H1 (cell line): ENCODE results near the gene SPINT1. TPM values are rescaled to one million over a fixed set of nuclear protein-coding genes. Genes with fewer than 3 reads are reported as not detected.

Source experiments
- CHD2 ChIP-seq: IDR thresholded peaks from 2 replicates; pipeline ENCODE4 v1.6.1; 2012; ENCODE audit warnings: low read length, improper control_type of control experiment
- EGR1 ChIP-seq: IDR thresholded peaks from 2 replicates; pipeline ENCODE4 v1.6.1; 2011; ENCODE audit warnings: low read depth, low read length, borderline replicate concordance
- EP300 ChIP-seq, 2 experiments: IDR thresholded peaks; 1 replicate in 1 of 2; 2 replicates in 1 of 2; pipeline ENCODE4 v1.6.1; 2011 to 2012; ENCODE audit warnings: low read depth in 2 of 2, low read length in 2 of 2, mild to moderate bottlenecking in 2 of 2, borderline replicate concordance in 1 of 2, inconsistent platforms in 1 of 2, moderate library complexity in 1 of 2
- EZH2 ChIP-seq: fragments of 200-600 bp; sonication (generic); IDR thresholded peaks from 2 replicates; pipeline ENCODE4 v1.7.1; 2012; ENCODE audit warnings: low read depth, mild to moderate bottlenecking, moderate library complexity, low read length, inconsistent platforms; ENCODE audit not compliant: severe bottlenecking
- HDAC2 ChIP-seq, 2 experiments: fragments of 300-600 bp in 1 of 2; sonication (generic) in 1 of 2; IDR thresholded peaks; 2 replicates each; pipeline ENCODE4 v1.6.1; 2011 to 2012; ENCODE audit warnings: low read depth in 2 of 2, low read length in 2 of 2, mild to moderate bottlenecking in 2 of 2, moderate library complexity in 2 of 2, borderline replicate concordance in 1 of 2, inconsistent platforms in 1 of 2
- POLR2AphosphoS5 ChIP-seq: IDR thresholded peaks from 2 replicates; pipeline ENCODE4 v1.6.1; 2011; ENCODE audit warnings: low read depth, low read length
- POU5F1 ChIP-seq: IDR thresholded peaks from 2 replicates; pipeline ENCODE4 v1.6.1; 2011; ENCODE audit warnings: low read depth, mild to moderate bottlenecking, low read length, moderate library complexity
- RAD21 ChIP-seq, 2 experiments: IDR thresholded peaks in 1 of 2; conservative IDR thresholded peaks in 1 of 2; 2 replicates each; pipeline ENCODE4 v1.6.1; 2011; ENCODE audit warnings: low read depth in 2 of 2, low read length in 2 of 2, improper control_type of control experiment in 1 of 2, inconsistent platforms in 1 of 2, mild to moderate bottlenecking in 1 of 2, moderate library complexity in 1 of 2
- TEAD4 ChIP-seq: IDR thresholded peaks from 2 replicates; pipeline ENCODE4 v1.6.1; 2012; ENCODE audit warnings: low read depth, low read length, inconsistent platforms, mixed read lengths
- ZNF274 ChIP-seq: IDR thresholded peaks from 2 replicates; pipeline ENCODE4 v1.7.0; 2012; ENCODE audit warnings: low read length, borderline replicate concordance; ENCODE audit errors: extremely low read depth
- polyA plus RNA-seq, 7 experiments: library from polyadenylated mRNA; depleted of rRNA in 3 of 7; stranded (reverse) in 5 of 7; unstranded in 2 of 7; fragments of >200 nt in 5 of 7; fragments of 200-250 nt in 2 of 7; gene quantifications; 1 replicate in 5 of 7; 2 replicates in 1 of 7; 4 replicates in 1 of 7; pipeline versions ENCODE4 v1.2.1 to v1.2.3, GENCODE V29; 2011 to 2013; ENCODE audit warnings: missing spikeins in 2 of 7, mixed read lengths in 2 of 7
- total RNA-seq: library from RNA; stranded (reverse); fragmentation: NEBNext Ultra II Directional; extraction: Animal tissue kit (Norgen Biotek cat#: 25700); gene quantifications from 2 replicates; pipeline ENCODE4 v1.2.1, GENCODE V29; 2021
- TF ChIP-seq, protein P1 (sequence below): IDR thresholded peaks from 2 replicates; pipeline ENCODE4 v1.6.1; 2012; ENCODE audit warnings: inconsistent platforms
- TF ChIP-seq, protein P2 (sequence below): IDR thresholded peaks from 2 replicates; pipeline ENCODE4 v1.6.1; 2012; ENCODE audit warnings: low read length, inconsistent platforms
- TF ChIP-seq, protein P3 (sequence below), 3 experiments: IDR thresholded peaks; 1 replicate in 2 of 3; 2 replicates in 1 of 3; pipeline versions ENCODE4 v1.5.1 to v1.6.1; 2011; ENCODE audit warnings: low read length in 3 of 3, mild to moderate bottlenecking in 3 of 3, inconsistent platforms in 2 of 3, low read depth in 1 of 3, moderate library complexity in 1 of 3; ENCODE audit not compliant: insufficient read depth in 1 of 3; ENCODE audit errors: control extremely low read depth in 1 of 3

The SPINT1 gene
- total and polyA plus RNA-seq, 2 of the 8 experiments (the other 6 are each of a cell fraction or from before 2014, with no cell fraction given), result 117 to 155 TPM

DNA sequence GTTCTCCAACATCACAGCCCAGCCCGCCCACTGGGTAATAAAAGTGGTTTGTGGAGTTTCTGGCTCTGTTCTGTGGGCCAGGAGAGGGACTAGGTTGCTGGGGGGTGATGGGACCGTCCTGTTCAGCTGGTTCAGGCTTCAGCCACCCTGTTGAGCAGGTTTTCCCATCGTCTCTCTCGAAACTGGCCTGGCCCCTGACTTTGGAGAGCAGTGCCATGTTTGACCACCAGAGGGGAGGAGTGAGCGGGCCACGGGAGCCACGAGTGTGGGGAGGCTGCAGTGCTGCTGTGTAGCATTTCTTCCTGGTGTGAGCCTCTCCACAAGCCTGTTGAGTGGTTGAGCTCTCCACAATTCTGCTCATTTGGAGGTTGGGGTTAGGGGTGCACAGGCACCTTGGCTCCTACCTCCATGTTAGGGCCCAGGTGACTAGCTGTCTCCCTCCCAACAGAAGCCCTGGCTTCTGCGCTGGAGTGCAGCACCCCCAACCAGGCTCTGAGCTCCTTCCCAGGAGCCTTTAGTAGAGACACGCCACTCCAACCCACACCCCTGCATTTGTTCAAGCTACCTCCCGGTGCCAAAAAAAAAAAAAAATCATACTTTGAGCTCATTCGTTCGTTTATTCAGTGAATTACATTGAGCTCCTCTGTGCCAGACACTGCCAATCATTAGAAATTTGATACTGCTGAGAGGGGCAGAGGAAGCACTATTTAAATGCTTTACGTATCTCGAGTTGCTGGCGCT lies 13.9 kb downstream of the SPINT1 start (continued):
- TF ChIP-seq EGR1, result peak; percentile 94
- no peak for TF ChIP-seq EZH2
- no peak for TF ChIP-seq ZNF274
- TF ChIP-seq POU5F1, result 0 out of 2 replicates have a peak, but pooled peaks have one; percentile 13
- TF ChIP-seq RAD21 (IDR thresholded peaks at IDR 0.05 in 1 of 2, conservative IDR thresholded peaks at IDR 0.05 in 1 of 2; ENCODE audit: low read depth in 2 of 2, low read length in 2 of 2), result peak; percentile 73 to 82
- peak in 1 of 2 experiments; percentile 19; a peak in 1 of 3 replicates for TF ChIP-seq EP300 (IDR thresholded peaks at IDR 0.05; ENCODE audit: borderline replicate concordance in 1 of 2, low read depth in 2 of 2, low read length in 2 of 2)
- TF ChIP-seq, protein P1, sequence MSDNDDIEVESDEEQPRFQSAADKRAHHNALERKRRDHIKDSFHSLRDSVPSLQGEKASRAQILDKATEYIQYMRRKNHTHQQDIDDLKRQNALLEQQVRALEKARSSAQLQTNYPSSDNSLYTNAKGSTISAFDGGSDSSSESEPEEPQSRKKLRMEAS, result peak; percentile 37; the same call in 1 of the 2 replicates
- TF ChIP-seq, protein P2, sequence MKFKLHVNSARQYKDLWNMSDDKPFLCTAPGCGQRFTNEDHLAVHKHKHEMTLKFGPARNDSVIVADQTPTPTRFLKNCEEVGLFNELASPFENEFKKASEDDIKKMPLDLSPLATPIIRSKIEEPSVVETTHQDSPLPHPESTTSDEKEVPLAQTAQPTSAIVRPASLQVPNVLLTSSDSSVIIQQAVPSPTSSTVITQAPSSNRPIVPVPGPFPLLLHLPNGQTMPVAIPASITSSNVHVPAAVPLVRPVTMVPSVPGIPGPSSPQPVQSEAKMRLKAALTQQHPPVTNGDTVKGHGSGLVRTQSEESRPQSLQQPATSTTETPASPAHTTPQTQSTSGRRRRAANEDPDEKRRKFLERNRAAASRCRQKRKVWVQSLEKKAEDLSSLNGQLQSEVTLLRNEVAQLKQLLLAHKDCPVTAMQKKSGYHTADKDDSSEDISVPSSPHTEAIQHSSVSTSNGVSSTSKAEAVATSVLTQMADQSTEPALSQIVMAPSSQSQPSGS, result 0 out of 2 replicates have a peak, but pooled peaks have one; percentile 55
- TF ChIP-seq CHD2, result 0 out of 2 replicates have a peak, but pooled peaks have one; percentile 31
- TF ChIP-seq, protein P3, sequence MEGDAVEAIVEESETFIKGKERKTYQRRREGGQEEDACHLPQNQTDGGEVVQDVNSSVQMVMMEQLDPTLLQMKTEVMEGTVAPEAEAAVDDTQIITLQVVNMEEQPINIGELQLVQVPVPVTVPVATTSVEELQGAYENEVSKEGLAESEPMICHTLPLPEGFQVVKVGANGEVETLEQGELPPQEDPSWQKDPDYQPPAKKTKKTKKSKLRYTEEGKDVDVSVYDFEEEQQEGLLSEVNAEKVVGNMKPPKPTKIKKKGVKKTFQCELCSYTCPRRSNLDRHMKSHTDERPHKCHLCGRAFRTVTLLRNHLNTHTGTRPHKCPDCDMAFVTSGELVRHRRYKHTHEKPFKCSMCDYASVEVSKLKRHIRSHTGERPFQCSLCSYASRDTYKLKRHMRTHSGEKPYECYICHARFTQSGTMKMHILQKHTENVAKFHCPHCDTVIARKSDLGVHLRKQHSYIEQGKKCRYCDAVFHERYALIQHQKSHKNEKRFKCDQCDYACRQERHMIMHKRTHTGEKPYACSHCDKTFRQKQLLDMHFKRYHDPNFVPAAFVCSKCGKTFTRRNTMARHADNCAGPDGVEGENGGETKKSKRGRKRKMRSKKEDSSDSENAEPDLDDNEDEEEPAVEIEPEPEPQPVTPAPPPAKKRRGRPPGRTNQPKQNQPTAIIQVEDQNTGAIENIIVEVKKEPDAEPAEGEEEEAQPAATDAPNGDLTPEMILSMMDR (IDR thresholded peaks at IDR 0.05; ENCODE audit: control extremely low read depth in 1 of 3, insufficient read depth in 1 of 3, low read depth in 1 of 3, low read length in 3 of 3), result peak; percentile 95 to 99 (median 99)
- peak; percentile 66; the same call in 1 of the 2 replicates for TF ChIP-seq POLR2AphosphoS5
- TF ChIP-seq TEAD4, result no peak
- TF ChIP-seq HDAC2 (IDR thresholded peaks at IDR 0.05; ENCODE audit: borderline replicate concordance in 1 of 2, low read depth in 2 of 2, low read length in 2 of 2), result 0 out of 4 replicates have a peak, but pooled peaks of 1 of the 2 experiments have one; percentile 82
- TF ChIP-seq, all 59 proteins: peak for 13
